Stimulated activated CD8-positive, alpha-beta memory T cell treated with anti-CD3 and anti-CD28 coated beads, Interleukin-12 subunit alpha, Interleukin-12 subunit beta, amount 100 ng/mL, for 24 hours (primary cell): ENCODE data around the gene ZNFX1.
"Not testable (repeated sequence)": the region's sequence is repeated elsewhere in the genome, so short reads cannot be mapped to it uniquely, and the experiment has no call there.

Source experiments
- DNase-seq: peaks from one replicate; pipeline ENCODE4 v3.0.0-alpha.2; 2020; ENCODE audit errors: extremely low read depth

The ZNFX1 gene

DNA sequence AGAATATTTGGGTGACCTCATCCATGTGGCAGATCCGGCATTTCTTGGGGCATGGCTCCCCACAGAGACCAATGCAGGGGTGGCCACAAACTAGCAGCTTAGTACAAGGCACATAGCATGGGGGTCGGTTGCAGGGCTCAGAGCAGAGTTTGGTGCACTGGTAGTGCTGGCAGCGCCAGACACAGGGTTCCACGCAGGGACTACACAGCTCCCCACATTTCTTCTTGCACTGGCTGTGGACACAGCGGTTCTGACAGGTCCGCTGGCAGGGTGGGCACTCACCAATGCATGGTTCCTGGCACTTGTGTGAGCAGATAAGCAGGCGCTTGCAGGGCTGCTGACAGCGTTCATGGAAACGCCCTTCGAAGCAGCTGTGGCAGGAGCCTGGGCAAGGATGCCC, 29.6 kb downstream of the ZNFX1 start:
- DNase-seq: no peak

DNA sequence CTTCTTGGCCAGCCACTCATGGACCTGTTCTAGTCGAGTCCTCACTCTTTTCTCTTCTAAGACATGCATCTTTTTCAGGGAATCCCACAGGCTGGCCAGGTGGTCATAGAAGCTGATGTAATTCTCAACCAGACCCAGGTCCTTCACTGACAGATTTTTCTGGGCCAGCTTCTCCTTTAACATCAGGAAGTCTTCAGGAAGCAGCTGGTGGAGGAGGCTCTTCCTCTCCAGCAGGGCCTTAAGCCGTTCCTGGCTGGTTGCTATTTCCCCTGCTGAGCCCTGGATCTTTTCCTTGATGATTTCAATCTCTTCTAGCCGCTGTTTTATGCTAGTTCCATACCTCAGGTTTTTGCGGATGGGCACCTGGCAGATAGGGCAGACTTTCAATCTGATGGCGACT, 30.1 kb downstream of the ZNFX1 start:
- DNase-seq: no peak

DNA sequence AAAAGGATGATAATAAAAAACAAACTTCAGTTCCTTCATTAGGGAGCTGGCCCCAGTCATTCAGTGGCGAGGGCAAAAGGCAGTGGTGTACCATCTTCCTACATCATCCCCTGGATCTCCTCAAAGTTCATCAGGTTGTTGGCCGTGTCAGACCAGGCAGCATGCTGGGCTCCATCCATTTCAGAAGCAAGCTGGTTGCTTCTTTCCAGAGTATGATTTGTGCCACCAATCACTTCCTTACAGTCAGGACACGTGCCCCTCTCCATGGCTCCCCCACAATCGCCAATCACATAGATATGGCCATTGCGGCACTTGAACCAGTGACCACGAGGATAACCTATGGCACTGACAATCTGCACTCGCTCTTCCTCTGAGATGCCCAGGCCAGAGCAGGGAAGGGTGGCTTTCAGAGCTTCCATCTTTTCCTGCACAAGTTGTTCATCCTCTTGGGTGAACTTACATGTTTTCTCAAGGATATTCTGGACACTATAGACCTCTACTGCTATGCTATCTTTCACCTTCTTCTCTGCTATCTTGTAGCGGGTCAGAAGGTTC, 30.6 kb downstream of the ZNFX1 start:
- DNase-seq: no peak

DNA sequence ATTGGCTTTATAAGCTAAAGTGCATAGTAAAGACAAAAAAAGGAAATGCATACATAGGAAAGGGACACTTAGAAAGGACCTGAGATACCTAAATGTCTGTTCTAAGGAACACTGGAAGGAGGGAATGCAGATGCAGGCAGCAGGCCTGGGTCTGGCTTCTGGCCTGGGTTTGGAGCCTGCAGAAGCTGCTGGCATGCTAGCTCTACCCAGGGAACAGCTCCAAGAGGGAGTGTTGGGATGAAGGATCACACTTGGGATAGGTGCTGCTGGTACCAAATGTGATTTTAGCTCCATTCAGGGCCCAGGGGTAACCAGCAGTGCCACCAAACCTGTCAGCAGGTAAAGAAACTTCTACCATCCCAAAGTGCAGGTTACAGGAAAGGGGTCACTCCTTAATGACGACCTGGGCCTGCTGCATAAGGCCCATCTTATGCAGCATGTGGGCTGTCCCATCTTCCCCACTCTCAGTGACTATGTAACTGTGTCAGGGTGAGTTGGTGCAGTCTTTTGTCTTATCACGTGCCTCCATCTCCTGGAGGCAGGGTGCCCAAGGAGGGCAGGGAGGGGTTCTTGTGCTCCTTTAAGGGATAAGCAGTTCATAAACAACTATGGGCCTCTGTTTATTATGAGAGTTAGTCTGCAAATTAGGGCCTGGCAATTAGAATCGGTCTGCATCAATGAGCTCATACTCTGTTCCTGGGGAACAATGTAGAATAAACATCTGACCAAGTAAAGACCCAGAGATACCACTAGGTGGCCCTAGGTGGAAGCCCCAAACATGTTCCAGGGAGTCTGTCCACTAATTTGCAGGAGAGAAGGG, 31.7 kb downstream of the ZNFX1 start:
- DNase-seq: no peak

DNA sequence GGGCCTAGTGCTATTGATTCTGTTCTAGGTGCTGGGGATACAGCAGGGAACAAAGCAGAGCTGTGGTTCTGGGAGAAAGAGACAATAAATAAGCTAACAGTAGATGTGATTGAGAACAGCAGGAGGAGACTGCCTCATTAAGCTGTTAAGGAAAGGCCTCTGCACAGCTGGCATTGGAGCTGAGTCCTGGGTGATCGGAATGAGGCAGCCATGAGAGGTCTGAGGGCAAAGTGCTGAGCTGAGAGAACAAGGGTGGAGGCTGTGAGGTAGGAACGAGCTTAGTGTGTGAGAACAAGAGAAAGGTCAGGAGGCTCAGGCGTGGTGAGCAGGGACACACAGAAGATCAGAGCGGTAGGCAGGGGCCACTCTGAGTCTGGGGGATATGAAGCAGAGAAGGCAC, 40.3 kb downstream of the ZNFX1 start:
- no peak for DNase-seq

DNA sequence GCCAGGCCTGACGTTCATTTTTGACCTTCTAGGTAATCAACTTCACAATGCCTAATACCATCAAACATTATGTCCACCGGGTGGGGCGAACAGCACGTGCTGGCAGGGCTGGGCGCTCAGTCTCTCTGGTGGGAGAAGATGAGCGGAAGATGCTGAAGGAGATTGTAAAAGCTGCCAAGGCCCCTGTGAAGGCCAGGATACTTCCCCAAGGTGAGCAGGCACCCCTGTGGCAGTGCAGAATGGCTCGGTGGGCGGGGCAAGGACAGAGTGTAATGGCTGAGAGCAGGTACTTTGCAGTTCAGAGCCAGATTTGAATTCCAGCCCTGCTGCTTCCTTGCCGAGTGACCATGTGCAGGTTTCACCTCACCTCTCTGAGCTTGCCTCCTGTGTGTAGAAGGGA, 41.6 kb downstream of the ZNFX1 start:
- no peak for DNase-seq

DNA sequence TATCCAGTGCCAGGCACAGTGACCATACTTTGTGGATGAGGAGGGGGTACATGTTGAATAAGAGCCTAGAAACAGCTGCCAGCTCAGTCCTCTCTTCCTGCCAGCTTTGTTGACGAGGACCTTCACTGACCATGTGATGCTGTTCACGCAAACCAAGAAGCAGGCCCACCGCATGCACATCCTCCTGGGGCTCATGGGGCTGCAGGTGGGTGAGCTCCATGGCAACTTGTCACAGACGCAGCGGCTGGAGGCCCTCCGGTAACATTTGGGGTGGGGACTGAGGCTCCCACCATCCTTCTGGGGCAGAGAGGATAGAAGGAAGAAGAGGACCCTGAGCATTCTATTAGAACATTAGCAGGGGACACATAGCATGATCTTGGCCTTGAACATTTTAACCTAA, 43.0 kb downstream of the ZNFX1 start:
- DNase-seq: no peak

DNA sequence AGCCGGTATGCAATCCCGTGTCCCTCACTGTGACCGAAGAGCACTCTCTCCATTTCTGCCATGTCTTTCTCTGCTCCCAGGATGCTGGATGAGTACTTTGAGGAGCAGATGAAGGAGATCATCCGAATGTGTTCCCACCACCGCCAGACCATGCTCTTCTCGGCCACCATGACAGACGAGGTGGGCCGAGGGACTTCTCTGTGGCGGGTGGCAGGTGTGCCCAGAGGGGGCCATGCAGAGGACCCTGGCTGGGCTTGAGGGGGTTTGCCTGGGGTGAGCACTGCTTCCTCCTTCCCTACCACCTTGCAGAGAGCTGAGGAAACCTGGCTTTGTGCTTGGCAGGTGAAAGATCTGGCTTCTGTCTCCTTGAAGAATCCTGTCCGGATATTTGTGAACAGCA, 44.6 kb downstream of the ZNFX1 start:
- no peak for DNase-seq

DNA sequence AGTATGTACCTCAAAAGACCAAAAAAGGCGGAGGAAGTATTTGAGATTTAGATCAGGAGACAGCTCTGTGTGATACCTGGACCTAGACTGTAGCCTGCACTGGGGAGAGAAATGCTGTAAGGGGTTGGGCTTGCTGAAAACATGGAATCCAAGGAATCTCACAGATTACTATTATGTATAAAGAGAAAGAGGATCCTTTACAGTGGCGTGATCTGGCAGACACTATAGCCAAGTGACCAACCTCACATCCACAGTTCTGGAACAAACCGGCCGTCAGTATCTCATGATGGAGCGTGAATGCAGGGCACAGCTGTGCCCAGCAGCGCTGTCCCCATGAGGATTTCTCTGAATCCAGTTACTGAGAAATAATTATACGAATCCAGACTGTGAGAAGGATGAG, 46.4 kb downstream of the ZNFX1 start:
- no peak for DNase-seq

DNA sequence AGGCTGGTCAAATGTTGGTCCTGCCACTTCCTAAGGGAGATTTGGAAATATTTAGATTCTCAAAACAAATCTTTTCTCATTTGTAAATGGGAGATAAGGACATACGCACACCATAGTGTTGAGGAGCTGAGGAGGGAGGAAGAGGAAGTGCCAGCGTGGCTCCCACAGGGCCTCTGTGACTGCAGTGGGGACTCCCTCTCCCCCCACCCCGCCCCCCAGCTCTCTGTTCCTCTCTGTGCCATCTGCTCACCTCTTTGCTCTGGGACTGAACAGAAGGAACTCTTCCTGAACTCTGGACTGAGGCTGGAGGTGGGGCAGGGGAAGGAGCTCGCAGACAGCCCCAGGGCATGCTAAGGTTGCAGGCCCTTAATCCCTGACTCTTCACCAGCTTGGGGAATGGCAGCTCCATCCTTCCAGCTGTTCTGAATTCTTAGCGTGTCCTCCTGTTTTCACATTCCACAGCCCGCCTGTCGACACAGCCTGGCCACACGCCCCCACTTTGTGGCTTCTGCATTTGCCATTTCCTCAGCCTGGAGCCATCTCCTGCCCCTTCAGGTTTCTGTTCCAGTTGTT, 47.2 kb downstream of the ZNFX1 start:
- no peak for DNase-seq

DNA sequence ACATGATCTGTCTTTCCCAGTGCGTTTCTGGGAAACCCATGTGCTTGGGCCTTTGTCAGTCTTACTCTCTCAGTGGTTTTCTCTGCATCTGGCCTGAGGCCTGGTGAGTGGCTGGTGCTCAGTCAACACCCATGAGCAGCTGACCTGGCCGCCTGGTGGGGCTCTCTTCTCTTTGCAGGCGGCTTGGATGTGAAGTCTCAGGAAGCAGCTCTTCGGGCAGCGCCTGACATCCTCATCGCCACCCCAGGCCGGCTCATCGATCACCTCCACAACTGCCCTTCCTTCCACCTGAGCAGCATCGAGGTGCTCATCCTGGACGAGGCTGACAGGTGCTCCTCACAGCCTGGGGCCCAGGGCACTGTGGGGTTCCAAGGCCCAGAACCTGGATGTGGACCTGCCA, 47.8 kb downstream of the ZNFX1 start:
- no peak for DNase-seq

DNA sequence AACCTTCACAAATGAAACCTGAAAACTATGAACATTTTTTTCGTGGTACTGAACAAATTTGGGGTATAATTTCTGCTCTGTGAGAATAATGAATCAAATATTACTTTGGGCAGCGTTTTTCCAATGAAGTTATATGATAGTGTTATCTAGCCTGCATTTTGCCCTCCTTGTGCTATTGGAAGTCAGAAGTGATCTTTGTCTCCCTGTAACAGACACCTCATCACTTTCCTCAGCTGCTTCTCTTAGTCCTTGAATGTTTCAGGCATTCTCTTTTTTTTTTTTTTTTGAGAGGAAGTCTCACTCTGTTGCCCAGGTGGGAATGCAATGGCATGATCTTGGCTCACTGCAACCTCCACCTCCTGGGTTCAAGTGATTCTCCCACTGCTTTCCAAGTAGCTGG, 48.5 kb downstream of the ZNFX1 start:
- no peak for DNase-seq

DNA sequence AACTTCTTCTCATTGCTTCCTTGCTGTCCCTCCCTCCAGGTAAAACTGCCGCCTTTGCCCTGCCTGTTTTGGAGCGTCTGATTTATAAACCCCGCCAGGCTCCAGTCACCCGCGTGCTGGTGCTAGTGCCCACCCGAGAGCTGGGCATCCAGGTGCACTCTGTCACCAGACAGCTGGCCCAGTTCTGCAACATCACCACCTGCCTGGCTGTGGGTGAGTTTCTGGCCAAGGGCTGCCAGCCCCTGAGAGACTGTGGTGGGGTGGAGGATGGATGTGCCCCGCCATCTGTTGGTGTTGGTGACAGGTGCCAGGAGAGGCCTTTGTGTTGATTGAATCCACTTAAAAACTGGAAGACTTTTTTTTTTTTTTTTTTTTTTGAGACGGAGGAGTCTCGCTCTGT, 49.2 kb downstream of the ZNFX1 start:
- no peak for DNase-seq

DNA sequence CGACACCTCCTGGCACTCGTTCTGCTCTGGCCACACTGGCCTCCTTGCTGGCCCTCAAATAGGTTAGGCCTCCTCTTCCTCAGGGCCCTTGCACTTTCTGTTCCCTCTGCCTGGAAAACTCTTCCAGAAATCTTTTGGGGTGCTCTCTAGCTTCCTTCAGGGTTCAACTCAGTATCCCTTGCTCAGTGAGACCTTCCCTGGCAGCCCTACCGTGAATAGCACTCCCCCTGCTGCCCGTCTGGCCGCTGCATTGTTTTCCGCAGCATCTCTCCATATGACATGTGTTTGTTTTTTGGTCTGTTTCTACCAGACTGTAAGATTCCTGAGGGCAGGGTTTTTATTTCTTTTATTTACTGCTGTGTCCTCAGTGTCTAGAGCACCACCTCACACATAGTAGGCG, 52.0 kb downstream of the ZNFX1 start:
- DNase-seq: no peak

DNA sequence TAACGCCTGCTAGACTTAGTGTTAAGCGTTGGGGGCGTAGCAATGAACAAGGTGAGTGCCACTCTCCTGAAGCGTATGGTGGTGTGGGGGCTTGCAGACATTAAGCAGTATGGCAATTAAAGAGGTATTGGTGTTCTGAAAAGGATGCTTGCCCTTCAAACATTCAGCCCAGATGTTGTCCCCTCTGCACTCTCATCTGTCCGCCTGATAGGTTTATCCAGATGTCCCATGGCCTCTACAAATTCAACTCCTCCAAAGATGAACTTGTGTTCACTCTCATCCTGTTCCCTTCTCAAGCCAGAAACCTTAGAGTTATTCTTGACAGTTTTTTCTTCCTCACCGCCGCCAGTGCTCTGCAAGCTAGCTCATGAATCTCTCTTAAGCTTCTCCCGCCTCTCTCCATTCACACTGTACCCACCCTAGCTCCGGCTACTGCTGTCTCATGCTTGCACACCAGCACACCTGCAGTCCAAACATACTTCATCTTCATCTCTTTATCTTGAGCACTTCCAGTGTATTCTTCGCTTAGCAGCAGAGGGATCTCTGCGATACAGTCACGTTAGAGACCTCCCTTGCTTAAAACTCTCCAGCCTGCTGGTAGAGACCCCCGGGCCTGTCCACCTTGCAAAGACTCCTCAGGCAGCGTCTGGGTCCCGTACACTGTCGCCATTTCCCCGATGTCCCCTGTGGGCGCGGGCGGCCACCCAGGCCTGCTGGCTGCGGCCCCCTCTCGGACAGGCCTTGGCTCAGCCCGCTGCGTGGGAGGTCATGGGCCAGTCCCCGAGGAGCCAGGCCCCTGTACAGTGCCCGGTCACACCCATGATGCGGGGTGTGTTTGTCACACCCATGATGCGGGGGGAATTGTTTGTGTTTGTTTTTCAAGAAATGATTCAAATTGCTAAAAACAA, 57.7 kb downstream of the ZNFX1 start:
- DNase-seq: no peak

DNA sequence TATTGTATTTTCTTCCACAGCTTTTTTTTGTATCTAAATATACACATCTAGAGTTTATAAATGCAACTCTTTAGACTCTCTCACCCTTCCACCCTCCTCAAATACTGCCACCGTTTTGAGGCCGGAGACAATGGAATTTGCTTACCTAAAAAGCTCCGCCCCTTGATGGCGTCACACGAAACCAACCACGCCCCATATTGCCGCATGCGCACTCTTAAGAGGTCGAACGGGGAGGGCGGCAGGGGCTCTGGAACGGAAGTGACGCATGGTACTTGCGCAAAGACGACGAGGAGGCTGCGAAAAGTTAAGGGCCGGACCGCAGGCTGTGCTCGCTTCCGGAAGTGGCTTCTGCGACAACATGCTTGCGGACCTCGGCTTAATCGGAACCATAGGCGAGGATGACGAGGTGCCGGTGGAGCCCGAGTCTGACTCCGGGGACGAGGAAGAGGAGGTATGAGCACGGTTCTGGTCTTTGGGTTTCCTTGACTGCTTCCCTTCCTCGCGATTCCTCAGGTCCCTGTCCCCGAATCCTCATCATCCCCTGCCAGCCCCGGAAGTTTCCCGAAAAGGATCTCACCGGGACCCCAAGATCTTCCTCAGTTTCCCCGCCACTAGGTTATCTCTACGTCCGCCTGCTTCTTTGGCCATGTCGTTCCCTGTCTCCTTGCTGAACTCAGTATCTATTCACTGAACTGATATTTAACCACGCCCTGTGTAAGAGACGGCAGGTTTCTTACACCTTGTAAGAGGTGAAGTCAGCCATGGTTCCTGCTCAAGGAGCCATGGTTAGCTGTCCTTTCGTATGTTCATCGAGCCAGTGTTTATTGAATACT, 58.5 kb downstream of the ZNFX1 start, which contains the start of gene DDX27:
Gene DDX27, plus strand, starts transcription at position 326 of the 833 bp plus-strand sequence. Its CDS starts 33 bp downstream, at position 359.
- peak; percentile 93 for DNase-seq

DNA sequence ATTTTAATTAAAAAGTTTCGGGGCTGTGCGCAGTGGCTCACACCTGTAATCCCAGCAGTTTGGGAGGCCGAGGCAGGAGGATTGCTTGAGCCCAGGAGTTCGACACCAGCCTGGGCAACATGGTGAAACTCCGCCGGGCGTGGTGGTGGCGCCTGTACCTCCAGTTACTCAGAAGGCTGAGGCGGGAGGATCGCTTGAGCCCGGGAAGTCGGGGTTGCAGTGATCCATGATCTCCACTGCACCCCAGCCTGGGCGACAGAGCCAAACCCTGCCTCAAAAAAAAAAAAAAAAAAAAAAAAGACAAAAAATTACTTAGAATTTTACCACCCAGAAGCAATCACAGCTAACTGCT, 59.1 kb downstream of the ZNFX1 start:
- not testable (repeated sequence) for DNase-seq

DNA sequence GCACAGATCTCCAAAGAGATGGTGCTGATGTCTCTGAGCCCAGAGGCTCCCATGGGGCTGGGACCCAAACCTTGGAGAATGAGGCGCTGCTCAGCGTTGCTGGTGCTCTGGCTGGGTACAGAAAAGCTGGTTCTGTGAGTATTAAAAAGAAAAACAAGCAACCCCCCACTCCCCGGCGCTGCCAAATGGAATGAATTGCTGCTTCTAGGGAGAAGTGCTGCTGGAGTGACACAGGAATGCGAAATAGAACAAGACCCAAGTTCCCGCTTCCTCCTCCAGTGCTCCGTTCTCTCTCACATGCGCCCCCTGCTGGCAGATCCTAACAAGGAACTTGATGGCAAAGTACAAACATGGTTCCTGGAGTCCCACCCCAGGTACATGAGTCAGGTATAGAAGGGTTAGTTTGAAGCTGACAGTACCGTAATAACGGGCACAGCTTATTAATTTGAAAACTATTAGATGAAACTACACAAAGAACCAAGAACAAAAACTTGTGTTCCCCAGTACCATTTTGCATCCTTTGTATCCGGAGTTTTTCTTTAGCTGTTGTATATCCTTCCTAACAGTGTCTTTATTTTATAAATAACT, 60.8 kb downstream of the ZNFX1 start:
- DNase-seq: peak; percentile 86

DNA sequence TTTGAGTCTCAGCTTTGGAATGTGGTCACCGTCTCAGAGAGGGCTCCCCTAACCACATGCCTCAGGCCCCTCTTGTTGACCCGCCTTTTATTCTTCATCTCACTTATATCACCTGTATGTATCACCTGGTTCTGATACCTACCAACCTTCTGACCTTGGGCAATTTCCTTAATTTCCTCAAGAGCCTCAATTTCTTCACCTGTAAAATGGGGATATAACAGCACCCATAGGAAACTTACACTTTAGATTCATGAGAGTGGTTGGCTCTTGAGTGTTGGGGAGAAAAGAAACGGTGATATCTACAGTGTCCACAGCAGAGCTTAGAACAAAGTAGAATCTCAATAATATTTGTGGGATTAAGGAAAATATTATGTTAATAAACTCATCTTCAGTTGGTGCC, 62.6 kb downstream of the ZNFX1 start:
- no peak for DNase-seq

DNA sequence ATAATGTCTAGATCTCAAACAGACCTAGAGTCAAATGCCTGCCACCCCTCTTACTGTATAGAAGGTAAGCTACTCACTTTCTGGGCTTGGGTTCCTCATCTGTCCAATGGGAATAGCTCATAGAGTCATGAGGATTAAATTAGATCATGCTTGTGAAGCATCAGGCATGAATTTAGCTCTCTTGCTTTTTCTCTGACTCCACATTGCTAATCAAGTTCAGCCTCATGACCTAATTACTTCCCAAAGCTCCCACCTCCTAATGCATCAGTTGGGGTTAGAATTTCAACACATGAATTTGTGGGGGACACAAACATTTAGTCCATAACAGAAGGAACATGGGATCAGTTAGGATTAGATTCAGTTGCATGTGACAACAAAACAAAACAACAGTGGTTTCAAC, 63.3 kb downstream of the ZNFX1 start:
- no peak for DNase-seq

DNA sequence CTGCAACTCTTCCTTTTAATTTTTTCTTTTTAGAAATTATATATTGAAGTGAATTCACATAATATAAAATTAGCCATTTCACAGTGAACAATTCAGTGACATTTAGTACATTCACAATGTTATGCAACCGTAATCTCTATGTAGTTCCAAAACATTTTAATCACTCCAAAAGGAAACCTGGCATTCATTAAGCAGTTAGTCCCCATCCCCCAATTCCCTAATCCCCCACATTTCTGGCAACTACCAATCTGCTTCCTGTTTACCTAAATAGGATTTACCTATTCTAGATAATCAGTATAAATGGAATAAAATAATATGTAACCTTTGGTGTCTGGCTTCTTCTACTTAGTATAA, 67.1 kb downstream of the ZNFX1 start:
- DNase-seq: no peak
